Esophagus (tissue), 2 donors: ENCODE results near the gene SERPINC1. TPM values are rescaled to one million over a fixed set of nuclear protein-coding genes. Genes with fewer than 3 reads are reported as not detected.
"Not testable (repeated sequence)": the region's sequence is repeated elsewhere in the genome, so short reads cannot be mapped to it uniquely, and the experiment has no call there.

ENCODE experiments used
- H3K27ac ChIP-seq, 2 donors: one replicate each; pipeline ENCODE4 v1.5.1; 2013; ENCODE audit warnings: low read depth in 2 of 2, mild to moderate bottlenecking in 2 of 2, inconsistent platforms in 1 of 2, low read length in 1 of 2, moderate library complexity in 1 of 2
- H3K27me3 ChIP-seq, 2 donors: one replicate each; pipeline ENCODE4 v1.6.1; 2013; ENCODE audit warnings: low read length in 2 of 2, control low read depth in 1 of 2, mild to moderate bottlenecking in 1 of 2; ENCODE audit not compliant: insufficient read depth in 2 of 2, control insufficient read depth in 1 of 2
- H3K36me3 ChIP-seq, 2 donors: one replicate each; pipeline ENCODE4 v1.6.1; 2013; ENCODE audit warnings: low read length in 1 of 2; ENCODE audit not compliant: control insufficient read depth in 2 of 2, insufficient read depth in 2 of 2
- H3K4me1 ChIP-seq, 2 donors: one replicate each; pipeline ENCODE4 v1.6.1; 2013; ENCODE audit warnings: low read length in 1 of 2; ENCODE audit not compliant: control insufficient read depth in 2 of 2, insufficient read depth in 2 of 2
- H3K4me3 ChIP-seq, 2 donors: one replicate each; pipeline ENCODE4 v1.5.1; 2013; ENCODE audit warnings: low read length in 2 of 2, mild to moderate bottlenecking in 2 of 2, low read depth in 1 of 2, moderate library complexity in 1 of 2
- H3K9me3 ChIP-seq, 2 donors: one replicate each; pipeline ENCODE4 v1.6.1; 2013; ENCODE audit warnings: mild to moderate bottlenecking in 2 of 2, low read depth in 1 of 2, low read length in 1 of 2, moderate library complexity in 1 of 2; ENCODE audit not compliant: control insufficient read depth in 2 of 2, insufficient read depth in 1 of 2
- WGBS, 2 donors: extraction: QIAGEN DNeasy Blood & Tissue Kit; methylation state at CpG; one replicate each; pipeline ENCODE4 v1.1.7; 2013; 5-methylcytosine and 5-hydroxymethylcytosine counted together
- polyA plus RNA-seq, 2 donors: library from polyadenylated mRNA; stranded (reverse); fragments of 200-250 nt; gene quantifications; one replicate each; pipeline ENCODE4 v1.2.3, GENCODE V29; 2013
- donor health status: healthy with polysubstance abuse.
- donor health status: Bipolar disorder and iron deficiency.

The SERPINC1 gene
- polyA plus RNA-seq, 2 donors, result 0.06 TPM; not detected in 1

- no peaks in the 10 kb centered on the region for H3K4me1 ChIP-seq
- no peak overlapping the region for H3K4me3 ChIP-seq
- no peaks in the 10 kb centered on the region for H3K36me3 ChIP-seq
- H3K27ac ChIP-seq, result no peak overlapping the region
- WGBS, 2 donors, result 72 to 86% methylated on average over 2 of the region's 2 CpGs
- no peaks in the 10 kb centered on the region for H3K9me3 ChIP-seq
- no peaks in the 10 kb centered on the region for H3K27me3 ChIP-seq
These were observed 16.7 kb downstream of the SERPINC1 start for GRCh38 chr1:173900427-173900826.

DNA sequence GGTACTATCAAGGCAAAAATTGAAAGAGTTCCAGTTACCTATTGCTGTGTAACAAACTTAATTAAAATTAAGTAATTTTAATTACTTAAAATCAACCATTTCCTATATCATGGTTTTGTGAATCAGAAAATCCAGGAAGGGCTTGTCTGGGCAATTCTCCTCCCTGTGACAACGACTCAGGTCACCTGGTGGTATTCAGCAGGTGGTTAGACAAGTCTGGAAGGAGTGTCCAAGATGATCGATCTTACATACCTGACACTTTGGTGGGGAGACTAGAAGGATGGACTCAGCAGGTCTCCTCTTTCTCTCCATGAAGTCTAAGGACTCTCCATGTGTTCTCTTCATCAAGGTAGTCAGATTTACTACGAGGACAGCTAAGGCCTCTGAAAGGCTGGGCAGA is 22.9 kb downstream of the SERPINC1 start:
- Histone ChIP-seq H3K9me3 (no peaks in the 10 kb centered on the region), H3K36me3 (peaks cover 0 to 3% of the 10 kb centered on the region in 2 donors), H3K27me3 (no peaks in the 10 kb centered on the region), H3K4me1 (no peaks in the 10 kb centered on the region), H3K4me3 (no peak overlapping the region), H3K27ac (no peak overlapping the region)
- WGBS, 2 donors, result 64 to 68% methylated on average over 3 of the region's 3 CpGs

DNA sequence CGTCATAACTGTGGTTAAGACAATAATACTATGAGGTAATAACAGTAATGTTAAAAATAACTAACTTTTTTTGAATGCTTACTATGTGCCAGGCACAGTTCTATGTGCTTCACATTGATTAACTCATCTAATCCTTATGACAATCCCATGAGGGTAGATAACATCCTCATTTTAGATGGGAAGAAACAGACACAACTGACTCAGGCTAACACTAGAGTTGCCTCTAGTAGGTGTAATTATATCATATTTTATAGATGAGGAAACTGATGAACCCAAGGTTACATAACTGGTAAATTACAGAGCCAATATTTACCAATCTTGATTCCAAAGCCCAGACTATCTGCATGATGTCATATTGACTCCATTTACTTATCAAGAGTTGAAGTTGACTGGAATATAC is 23.5 kb downstream of the SERPINC1 start:
- H3K27me3 ChIP-seq, result no peaks in the 10 kb centered on the region
- peaks cover 0 to 3% of the 10 kb centered on the region in 2 donors for H3K36me3 ChIP-seq
- H3K9me3 ChIP-seq, result no peaks in the 10 kb centered on the region
- WGBS, 2 donors, result 91% methylated on average over 1 of the region's 1 CpG
- no peak overlapping the region for H3K27ac ChIP-seq
- H3K4me3 ChIP-seq, result no peak overlapping the region
- no peaks in the 10 kb centered on the region for H3K4me1 ChIP-seq

- peaks cover 7 to 9% of the 10 kb centered on the region in 2 donors for H3K36me3 ChIP-seq
- no peaks in the 10 kb centered on the region for H3K9me3 ChIP-seq
- H3K4me1 ChIP-seq, result no peaks in the 10 kb centered on the region
- H3K4me3 ChIP-seq, result no peak overlapping the region
- no peaks in the 10 kb centered on the region for H3K27me3 ChIP-seq
- WGBS, 2 donors, result 95 to 98% methylated on average over 2 of the region's 2 CpGs
- H3K27ac ChIP-seq, result no peak overlapping the region
These were observed 27.2 kb downstream of the SERPINC1 start for GRCh38 chr1:173889885-173890284.

- Histone ChIP-seq H3K9me3 (no peaks in the 10 kb centered on the region), H3K4me1 (no peaks in the 10 kb centered on the region), H3K36me3 (peaks cover 6 to 7% of the 10 kb centered on the region in 2 donors), H3K27ac (no peak overlapping the region), H3K27me3 (no peaks in the 10 kb centered on the region), H3K4me3 (no peak overlapping the region)
These were observed 28.4 kb downstream of the SERPINC1 start for GRCh38 chr1:173888749-173889148.

DNA sequence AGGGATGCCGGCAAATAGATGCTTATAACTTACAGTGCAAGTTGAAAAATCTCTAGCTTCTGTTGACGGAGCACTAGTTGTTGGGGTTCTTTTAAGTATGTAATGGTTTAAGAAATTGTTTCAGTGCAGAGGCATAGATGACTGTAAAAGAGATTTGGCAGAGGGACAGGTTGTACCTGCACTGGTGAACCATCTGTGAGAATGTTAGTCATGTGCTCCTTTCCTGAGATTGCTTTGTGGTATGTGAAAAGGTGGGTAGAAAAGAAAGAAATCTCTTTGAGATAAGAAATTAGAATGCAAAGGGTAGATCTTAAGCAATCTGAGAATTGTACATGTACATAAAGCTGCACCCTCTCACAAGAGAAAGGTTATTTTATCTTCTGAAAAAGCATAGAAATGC is 29.5 kb downstream of the SERPINC1 start:
- H3K4me3 ChIP-seq, result no peak overlapping the region
- H3K9me3 ChIP-seq, result no peaks in the 10 kb centered on the region
- H3K4me1 ChIP-seq, result no peaks in the 10 kb centered on the region
- 98% methylated on average over 2 of the region's 2 CpGs for WGBS, 2 donors
- peaks cover 6 to 7% of the 10 kb centered on the region in 2 donors for H3K36me3 ChIP-seq
- H3K27ac ChIP-seq, result no peak overlapping the region
- no peaks in the 10 kb centered on the region for H3K27me3 ChIP-seq

- Histone ChIP-seq H3K36me3 (peaks cover 6 to 7% of the 10 kb centered on the region in 2 donors), H3K9me3 (no peaks in the 10 kb centered on the region), H3K4me3 (no peak overlapping the region), H3K27ac (no peak overlapping the region), H3K27me3 (no peaks in the 10 kb centered on the region), H3K4me1 (no peaks in the 10 kb centered on the region)
- WGBS, 2 donors, result 83 to 85% methylated on average over 4 of the region's 4 CpGs
These were observed 30.1 kb downstream of the SERPINC1 start for GRCh38 chr1:173886746-173887611.

DNA sequence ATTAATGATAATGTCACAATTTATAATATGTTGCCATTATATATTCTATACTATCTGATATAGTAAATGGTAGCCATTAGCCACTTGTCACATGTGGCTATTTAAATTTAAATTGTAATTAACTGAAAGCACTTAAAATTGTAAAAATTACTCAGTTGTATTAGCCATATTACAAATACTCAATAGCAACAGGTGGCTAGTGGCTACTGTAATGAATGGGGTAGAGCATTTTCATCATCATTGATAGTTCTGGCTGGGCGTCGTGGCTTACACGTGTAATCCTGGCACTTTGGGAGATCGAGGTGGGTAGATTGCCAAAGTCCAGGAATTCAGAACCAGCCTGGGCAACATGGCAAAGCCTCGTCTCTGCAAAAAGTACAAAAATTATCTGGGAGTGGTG is 32.4 kb downstream of the SERPINC1 start:
- no peak overlapping the region for H3K27ac ChIP-seq
- no peaks in the 10 kb centered on the region for H3K27me3 ChIP-seq
- H3K36me3 ChIP-seq, result peaks cover 6 to 7% of the 10 kb centered on the region in 2 donors
- H3K4me3 ChIP-seq, result no peak overlapping the region
- no peaks in the 10 kb centered on the region for H3K4me1 ChIP-seq
- 91 to 93% methylated on average over 5 of the region's 5 CpGs for WGBS, 2 donors
- no peaks in the 10 kb centered on the region for H3K9me3 ChIP-seq

DNA sequence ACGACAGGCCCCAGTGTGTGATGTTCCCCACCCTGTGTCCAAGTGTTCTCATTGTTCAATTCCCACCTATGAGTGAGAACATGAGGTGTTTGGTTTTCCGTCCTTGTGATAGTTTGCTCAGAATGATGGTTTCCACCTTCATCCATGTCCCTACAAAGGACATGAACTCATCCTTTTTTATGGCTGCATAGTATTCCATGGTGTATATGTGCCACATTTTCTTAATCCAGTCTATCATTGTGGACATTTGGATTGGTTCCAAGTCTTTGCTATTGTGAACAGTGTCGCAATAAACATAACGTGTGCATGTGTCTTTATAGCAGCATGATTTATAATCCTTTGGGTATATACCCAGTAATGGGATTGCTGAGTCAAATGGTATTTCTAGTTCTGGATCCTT is 36.0 kb downstream of the SERPINC1 start:
- 71% methylated on average over 4 of the region's 4 CpGs for WGBS, 2 donors
- H3K36me3 ChIP-seq, H3K9me3 ChIP-seq, H3K4me1 ChIP-seq, H3K27me3 ChIP-seq, H3K4me3 ChIP-seq, H3K27ac ChIP-seq: not testable (repeated sequence)

- Histone ChIP-seq H3K27ac (no peak overlapping the region), H3K4me3 (no peak overlapping the region), H3K36me3 (peaks cover 2 to 3% of the 10 kb centered on the region in 2 donors), H3K4me1 (no peaks in the 10 kb centered on the region), H3K9me3 (no peaks in the 10 kb centered on the region), H3K27me3 (no peaks in the 10 kb centered on the region)
These were observed 38.9 kb downstream of the SERPINC1 start for GRCh38 chr1:173878251-173878650.
